Small intestine (tissue), 7 donors: Measurements from ENCODE around the gene MORN2. TPM values are rescaled to one million over a fixed set of nuclear protein-coding genes. Genes with fewer than 3 reads are reported as not detected.

Experiments used
- DNase-seq, 2 donors: peaks; one replicate each; pipeline versions ENCODE4 v3.0.0 to v3.0.0-alpha.2; 2013
- FAIRE-seq: peaks from 2 replicates; lab custom pipeline; 2012; peaks lifted over from hg19 to GRCh38; lab: Jason Lieb, UNC
- H3K27ac ChIP-seq, 3 donors: one replicate each; pipeline ENCODE4 v1.5.1; 2013; ENCODE audit warnings: low read length in 2 of 3, mild to moderate bottlenecking in 2 of 3, control low read depth in 1 of 3, inconsistent platforms in 1 of 3, low read depth in 1 of 3, moderate library complexity in 1 of 3
- H3K27me3 ChIP-seq, 3 donors: one replicate each; pipeline ENCODE4 v1.6.1; 2013; ENCODE audit warnings: low read length in 3 of 3, inconsistent platforms in 1 of 3; ENCODE audit not compliant: control insufficient read depth in 3 of 3, insufficient read depth in 3 of 3
- H3K36me3 ChIP-seq, 3 donors: one replicate each; pipeline ENCODE4 v1.6.1; 2013; ENCODE audit warnings: low read length in 3 of 3, inconsistent platforms in 1 of 3, low read depth in 1 of 3, mild to moderate bottlenecking in 1 of 3, moderate library complexity in 1 of 3; ENCODE audit not compliant: control insufficient read depth in 3 of 3, insufficient read depth in 2 of 3
- H3K4me1 ChIP-seq, 3 donors: one replicate each; pipeline ENCODE4 v1.6.1; 2013; ENCODE audit warnings: low read length in 2 of 3, inconsistent platforms in 1 of 3, low read depth in 1 of 3, mild to moderate bottlenecking in 1 of 3, moderate library complexity in 1 of 3; ENCODE audit not compliant: control insufficient read depth in 3 of 3, insufficient read depth in 2 of 3
- H3K4me3 ChIP-seq, 3 donors: one replicate each; pipeline ENCODE4 v1.5.1; 2013; ENCODE audit warnings: low read length in 3 of 3, control low read depth in 1 of 3, inconsistent platforms in 1 of 3, low read depth in 1 of 3, mild to moderate bottlenecking in 1 of 3, moderate library complexity in 1 of 3
- H3K9me3 ChIP-seq, 2 donors: one replicate each; pipeline ENCODE4 v1.6.1; 2013; ENCODE audit warnings: low read depth in 1 of 2, low read length in 1 of 2; ENCODE audit not compliant: control insufficient read depth in 2 of 2, insufficient read depth in 1 of 2
- WGBS, 3 donors: extraction: QIAGEN DNeasy Blood & Tissue Kit; methylation state at CpG; one replicate each; pipeline ENCODE4 v1.1.7; 2013; 5-methylcytosine and 5-hydroxymethylcytosine counted together
- polyA plus RNA-seq, 4 donors: library from polyadenylated mRNA; stranded (reverse) in 3 of 4; unstranded in 1 of 4; fragments of 200-250 nt in 3 of 4; fragments of 120-200 nt in 1 of 4; gene quantifications; one replicate each; pipeline versions ENCODE4 v1.2.1 to v1.2.3, GENCODE V29; 2013
- donor health status: healthy with polysubstance abuse.
- donor health status: control.
- donor health status: control.
- donor health status: Bipolar disorder and iron deficiency.
- donor health status: healthy.

Gene MORN2
- polyA plus RNA-seq, 4 donors, result 7.8 to 18.8 (median 12.0) TPM

GRCh38 chr2:38875227-38875575 is 575 bp upstream of the MORN2 start:
- peaks cover 0 to 5% (median 4%) of the 10 kb centered on the region in 3 donors for H3K4me1 ChIP-seq
- H3K27ac ChIP-seq, result peak overlapping the region in 2 of 3 donors; percentile 51 to 64
- peaks cover 0 to 10% of the 10 kb centered on the region in 2 donors for H3K9me3 ChIP-seq
- DNase-seq, result no peak
- H3K4me3 ChIP-seq, result peak overlapping the region; percentile 65 to 94 (median 69)
- FAIRE-seq, result no peak
- no peaks in the 10 kb centered on the region for H3K36me3 ChIP-seq
- no peaks in the 10 kb centered on the region for H3K27me3 ChIP-seq
- WGBS, 3 donors, result 0 to 1% (median 1%) methylated on average over 10 of the region's 10 CpGs

DNA sequence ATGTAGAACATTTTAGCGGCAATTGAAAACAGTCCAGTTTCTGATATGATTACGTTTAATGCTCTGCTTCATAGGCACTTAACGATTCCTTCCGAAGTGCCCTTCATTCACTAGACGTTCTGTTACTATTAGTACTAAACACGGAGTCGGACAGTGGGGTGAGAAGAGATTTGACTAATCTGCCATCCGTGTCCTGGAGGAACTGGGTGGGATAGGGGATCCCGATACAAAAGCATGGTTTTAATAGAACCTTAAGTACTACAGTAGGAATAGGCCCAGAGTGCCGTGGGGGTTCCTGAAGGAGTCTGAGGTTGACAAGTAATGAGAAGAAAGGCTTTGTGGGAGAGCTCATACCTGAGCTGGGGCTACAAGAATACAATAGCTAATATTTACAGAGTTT is 631 bp downstream of the MORN2 start:
- H3K36me3 ChIP-seq, result no peaks in the 10 kb centered on the region
- peaks cover 0 to 5% (median 4%) of the 10 kb centered on the region in 3 donors for H3K4me1 ChIP-seq
- peak overlapping the region; percentile 65 to 94 (median 69) for H3K4me3 ChIP-seq
- FAIRE-seq (no peak), DNase-seq (no peak)
- WGBS, 3 donors, result 18 to 35% (median 29%) methylated on average over 10 of the region's 10 CpGs
- H3K27me3 ChIP-seq, result no peaks in the 10 kb centered on the region
- peaks cover 0 to 4% of the 10 kb centered on the region in 2 donors for H3K9me3 ChIP-seq
- no peak overlapping the region for H3K27ac ChIP-seq

GRCh38 chr2:38886063-38886462 is 10.3 kb downstream of the MORN2 start:
- DNase-seq (no peak), FAIRE-seq (no peak)
- Histone ChIP-seq H3K27ac (no peak overlapping the region), H3K4me3 (no peak overlapping the region), H3K4me1 (no peaks in the 10 kb centered on the region), H3K27me3 (no peaks in the 10 kb centered on the region), H3K9me3 (no peaks in the 10 kb centered on the region), H3K36me3 (peaks cover 0 to 2% (median 0%) of the 10 kb centered on the region in 3 donors)

DNA sequence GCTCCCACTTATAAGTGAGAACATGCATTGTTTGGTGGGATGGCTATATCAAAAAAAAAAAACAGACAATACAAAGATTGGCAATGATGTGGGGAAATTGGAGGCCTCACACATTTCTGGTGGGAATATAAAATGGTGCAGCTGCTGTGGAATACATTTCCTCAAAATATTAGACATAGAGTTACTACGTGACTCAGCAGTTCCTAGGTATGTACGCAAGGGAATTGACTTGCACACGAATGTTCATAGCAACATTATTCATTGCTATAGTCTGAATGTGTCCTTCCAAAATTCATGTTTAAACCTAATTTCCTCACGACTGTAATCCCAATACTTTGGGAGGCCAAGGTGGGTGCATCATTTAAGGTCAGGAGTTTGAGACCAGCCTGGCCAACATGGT is 11.6 kb downstream of the MORN2 start:
- Histone ChIP-seq H3K27me3 (no peaks in the 10 kb centered on the region), H3K36me3 (no peaks in the 10 kb centered on the region), H3K9me3 (no peaks in the 10 kb centered on the region), H3K4me3 (no peak overlapping the region), H3K27ac (no peak overlapping the region), H3K4me1 (no peaks in the 10 kb centered on the region)
- WGBS, 3 donors, result 88 to 95% (median 94%) methylated on average over 4 of the region's 4 CpGs
- no peak for FAIRE-seq
- no peak for DNase-seq

- no peak overlapping the region for H3K27ac ChIP-seq
- DNase-seq (no peak), FAIRE-seq (no peak)
- no peaks in the 10 kb centered on the region for H3K4me1 ChIP-seq
- H3K4me3 ChIP-seq, result no peak overlapping the region
- H3K27me3 ChIP-seq, result no peaks in the 10 kb centered on the region
- no peaks in the 10 kb centered on the region for H3K9me3 ChIP-seq
- 95 to 96% (median 96%) methylated on average over 1 of the region's 1 CpG for WGBS, 3 donors
- H3K36me3 ChIP-seq, result no peaks in the 10 kb centered on the region
Measured at GRCh38 chr2:38887902-38888554, 12.3 kb downstream of the MORN2 start.

DNA sequence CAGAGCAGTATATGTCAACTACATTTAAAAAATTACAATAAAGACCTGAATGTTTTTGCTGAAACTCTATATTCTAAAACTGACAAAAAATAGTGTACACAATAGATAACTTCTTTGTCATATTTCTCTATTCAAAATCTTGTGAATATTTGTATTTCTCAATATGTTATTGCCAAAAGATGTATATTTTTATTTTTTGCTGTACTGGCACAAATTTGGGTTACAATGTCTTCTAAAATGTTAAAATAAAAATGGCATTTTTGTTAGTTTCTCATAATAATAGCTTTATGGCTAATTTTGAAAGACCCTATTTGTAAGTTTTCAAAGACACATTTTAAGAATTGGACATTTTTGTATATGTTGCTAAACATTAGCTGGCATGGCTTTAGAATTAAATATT is 13.3 kb downstream of the MORN2 start:
- Histone ChIP-seq H3K4me3 (no peak overlapping the region), H3K27me3 (no peaks in the 10 kb centered on the region), H3K36me3 (no peaks in the 10 kb centered on the region), H3K27ac (no peak overlapping the region), H3K9me3 (no peaks in the 10 kb centered on the region), H3K4me1 (no peaks in the 10 kb centered on the region)
- DNase-seq, result no peak
- peak; percentile 26 for FAIRE-seq

GRCh38 chr2:38889575-38889974 is 13.8 kb downstream of the MORN2 start, which contains the start of gene ARHGEF33:
TSS of gene ARHGEF33 (plus strand) at chr2:38889875. CDS start at chr2:38919448, 29,573 bp downstream.
- H3K27me3 ChIP-seq, result no peaks in the 10 kb centered on the region
- no peak for FAIRE-seq

GRCh38 chr2:38892819-38893218 is 17.0 kb downstream of the MORN2 start:
- Histone ChIP-seq H3K4me3 (no peak overlapping the region), H3K9me3 (no peaks in the 10 kb centered on the region), H3K27ac (no peak overlapping the region), H3K4me1 (no peaks in the 10 kb centered on the region), H3K27me3 (no peaks in the 10 kb centered on the region), H3K36me3 (no peaks in the 10 kb centered on the region)
- DNase-seq (no peak), FAIRE-seq (no peak)

More at GRCh38 chr2:38889575-38889974, 13.8 kb downstream of the MORN2 start, which contains the start of gene ARHGEF33:
- Histone ChIP-seq H3K36me3 (no peaks in the 10 kb centered on the region), H3K4me3 (no peak within 1 kb of the TSS), H3K9me3 (no peaks in the 10 kb centered on the region), H3K27ac (no peak within 1 kb of the TSS), H3K4me1 (no peaks in the 10 kb centered on the region)
- WGBS, 3 donors, result 64 to 74% (median 68%) methylated on average over 3 of the region's 3 CpGs
- no peak for DNase-seq

GRCh38 chr2:38898256-38898655 is 22.5 kb downstream of the MORN2 start:
- no peaks in the 10 kb centered on the region for H3K27me3 ChIP-seq
- H3K36me3 ChIP-seq, result no peaks in the 10 kb centered on the region
- 88 to 91% (median 88%) methylated on average over 5 of the region's 5 CpGs for WGBS, 3 donors
- no peaks in the 10 kb centered on the region for H3K4me1 ChIP-seq
- H3K9me3 ChIP-seq, result no peaks in the 10 kb centered on the region
- H3K4me3 ChIP-seq, result no peak overlapping the region
- H3K27ac ChIP-seq, result no peak overlapping the region
- DNase-seq (no peak), FAIRE-seq (no peak)
